OCI-LY3 (cell line): ENCODE data around the gene FYN.

ENCODE experiments used
- H2AFZ ChIP-seq: fragments of 200-600, 300-600 bp; shearing (Covaris generic); 2 replicates; pipeline ENCODE4 v1.6.0; 2014; ENCODE audit warnings: antibody characterized with exemption, low read depth, low read length
- H3K27ac ChIP-seq: fragments of 200-600, 300-600 bp; sonication (generic); 2 replicates; pipeline ENCODE4 v1.5.1; 2014; ENCODE audit warnings: mild to moderate bottlenecking, low read length, moderate library complexity, mixed read lengths
- H3K27me3 ChIP-seq: fragments of 200-600, 300-600 bp; sonication (generic); 2 replicates; pipeline ENCODE4 v1.6.1; 2014; ENCODE audit warnings: low read depth, low read length, mixed read lengths
- H3K36me3 ChIP-seq: fragments of 200-600, 300-600 bp; sonication (generic); replicated peaks from 2 replicates; pipeline ENCODE3; 2014; ENCODE audit warnings: low read depth, low read length, mixed read lengths
- H3K4me1 ChIP-seq: fragments of 300-600, 200-600 bp; sonication (generic); 2 replicates; pipeline ENCODE4 v1.6.1; 2014; ENCODE audit warnings: low read length, mixed read lengths
- H3K4me2 ChIP-seq: fragments of 200-600, 300-600 bp; sonication (generic); 2 replicates; pipeline ENCODE4 v1.6.1; 2014; ENCODE audit warnings: low read length, mixed read lengths
- H3K4me3 ChIP-seq: fragments of 300-600, 200-600 bp; sonication (generic); 2 replicates; pipeline ENCODE4 v1.5.1; 2014; ENCODE audit warnings: antibody characterized with exemption, mild to moderate bottlenecking, low read length, moderate library complexity
- H3K79me2 ChIP-seq: fragments of 300-600, 200-600 bp; shearing (Covaris generic); 2 replicates; pipeline ENCODE4 v1.6.1; 2014; ENCODE audit warnings: mild to moderate bottlenecking, low read length, mixed read lengths
- H3K9ac ChIP-seq: fragments of 300-600, 200-600 bp; shearing (Covaris generic); 2 replicates; pipeline ENCODE4 v1.6.0; 2014; ENCODE audit warnings: mild to moderate bottlenecking, low read length, moderate library complexity
- H3K9me3 ChIP-seq: fragments of 200-600, 300-600 bp; shearing (Covaris generic); 2 replicates; pipeline ENCODE4 v1.6.1; 2014; ENCODE audit warnings: low read length, mixed read lengths; ENCODE audit not compliant: insufficient read depth
- H4K20me1 ChIP-seq: fragments of 200-600, 300-600 bp; sonication (generic); 2 replicates; pipeline ENCODE4 v1.6.1; 2016; ENCODE audit warnings: low read length, mixed read lengths; ENCODE audit not compliant: insufficient read depth
- CTCF ChIP-seq: fragments of 200-600, 300-600 bp; sonication (generic); IDR thresholded peaks from 2 replicates; pipeline ENCODE4 v1.5.1; 2014; ENCODE audit warnings: antibody characterized with exemption, low read length, low read depth
- EZH2phosphoT487 ChIP-seq: fragments of 200-600 bp; shearing (Covaris generic); IDR thresholded peaks from 2 replicates; pipeline ENCODE4 v1.6.1; 2018; ENCODE audit warnings: antibody characterized with exemption, mixed run types, low read depth

The FYN gene

GRCh38 chr6:111864138-111865048 lies 8.9 kb downstream of the FYN start:
- Histone ChIP-seq H3K4me1 (no peaks in the 10 kb centered on the region; the same call in 1 of the 2 replicates), H3K4me3 (no peak overlapping the region), H3K9me3 (no peaks in the 10 kb centered on the region), H3K4me2 (no peak overlapping the region), H3K36me3 (no peaks in the 10 kb centered on the region), H2AFZ (no peak overlapping the region), H3K27ac (no peak overlapping the region), H3K79me2 (no peaks in the 10 kb centered on the region), H4K20me1 (no peaks in the 10 kb centered on the region), H3K27me3 (no peaks in the 10 kb centered on the region), H3K9ac (no peak overlapping the region)
- no peak for TF ChIP-seq CTCF
- no peak for TF ChIP-seq EZH2phosphoT487

- H3K9me3 ChIP-seq: no peaks in the 10 kb centered on the region
- TF ChIP-seq CTCF (no peak), EZH2phosphoT487 (no peak)
- no peak overlapping the region for H3K4me3 ChIP-seq
- H3K4me2 ChIP-seq: no peak overlapping the region
- H3K27ac ChIP-seq: no peak overlapping the region
- H3K27me3 ChIP-seq: no peaks in the 10 kb centered on the region
- no peaks in the 10 kb centered on the region for H4K20me1 ChIP-seq
- no peak overlapping the region for H2AFZ ChIP-seq
- H3K79me2 ChIP-seq: no peaks in the 10 kb centered on the region
- no peak overlapping the region for H3K9ac ChIP-seq
- H3K36me3 ChIP-seq: no peaks in the 10 kb centered on the region
- peaks cover 6% of the 10 kb centered on the region for H3K4me1 ChIP-seq
Measured at GRCh38 chr6:111862741-111863140, 10.5 kb downstream of the FYN start.

GRCh38 chr6:111862314-111862713 lies 10.9 kb downstream of the FYN start:
- Histone ChIP-seq H3K4me3 (no peak overlapping the region), H3K4me1 (peaks cover 9% of the 10 kb centered on the region), H3K9ac (no peak overlapping the region), H3K36me3 (no peaks in the 10 kb centered on the region), H4K20me1 (no peaks in the 10 kb centered on the region), H3K4me2 (no peak overlapping the region), H3K27ac (no peak overlapping the region), H2AFZ (no peak overlapping the region), H3K79me2 (no peaks in the 10 kb centered on the region), H3K9me3 (no peaks in the 10 kb centered on the region), H3K27me3 (no peaks in the 10 kb centered on the region)
- no peak for TF ChIP-seq CTCF
- TF ChIP-seq EZH2phosphoT487: no peak

GRCh38 chr6:111861431-111861885 lies 11.8 kb downstream of the FYN start:
- no peaks in the 10 kb centered on the region for H4K20me1 ChIP-seq
- H3K4me3 ChIP-seq: no peak overlapping the region
- no peak overlapping the region for H3K27ac ChIP-seq
- no peaks in the 10 kb centered on the region for H3K9me3 ChIP-seq
- no peak overlapping the region for H3K9ac ChIP-seq
- no peak for TF ChIP-seq CTCF
- TF ChIP-seq EZH2phosphoT487: no peak
- H3K79me2 ChIP-seq: no peaks in the 10 kb centered on the region
- H2AFZ ChIP-seq: no peak overlapping the region
- H3K36me3 ChIP-seq: no peaks in the 10 kb centered on the region
- H3K4me1 ChIP-seq: peaks cover 9% of the 10 kb centered on the region
- no peak overlapping the region for H3K4me2 ChIP-seq
- H3K27me3 ChIP-seq: no peaks in the 10 kb centered on the region
